Keratinocyte (primary cell): ENCODE measurements around the gene BNC2. TPM values are rescaled to one million over a fixed set of nuclear protein-coding genes. Genes with fewer than 3 reads are reported as not detected.

Experiments used
- DNase-seq: peaks from one replicate; pipeline ENCODE4 v3.0.0-alpha.2; 2011; ENCODE audit warnings: low read depth, missing footprints, low spot score
- FAIRE-seq: peaks from 2 replicates; lab custom pipeline; 2011; peaks lifted over from hg19 to GRCh38; lab: Jason Lieb, UNC
- H2AFZ ChIP-seq: 2 replicates; pipeline ENCODE4 v1.6.0; 2012; ENCODE audit warnings: low read length, control low read depth, inconsistent platforms; ENCODE audit not compliant: control insufficient read depth
- H3K27ac ChIP-seq: 2 replicates; pipeline ENCODE4 v1.5.1; 2011; ENCODE audit warnings: low read length; ENCODE audit not compliant: control insufficient read depth, insufficient read depth
- H3K27me3 ChIP-seq: 3 replicates; pipeline ENCODE4 v1.6.0; 2011; ENCODE audit warnings: low read length; ENCODE audit not compliant: control insufficient read depth, insufficient read depth; ENCODE audit errors: extremely low read depth
- H3K36me3 ChIP-seq, 2 experiments: 2 replicates in 1 of 2; 3 replicates in 1 of 2; pipeline ENCODE4 v1.5.1; 2011; ENCODE audit warnings: low read length in 2 of 2, mild to moderate bottlenecking in 1 of 2; ENCODE audit not compliant: control insufficient read depth in 2 of 2, insufficient read depth in 2 of 2; ENCODE audit errors: extremely low read depth in 1 of 2
- H3K4me1 ChIP-seq: 3 replicates; pipeline ENCODE4 v1.5.1; 2011; ENCODE audit warnings: low read length; ENCODE audit not compliant: control insufficient read depth, insufficient read depth; ENCODE audit errors: extremely low read depth
- H3K4me2 ChIP-seq: 3 replicates; pipeline ENCODE4 v1.6.0; 2011; ENCODE audit warnings: low read depth, low read length; ENCODE audit not compliant: control insufficient read depth, insufficient read depth; ENCODE audit errors: extremely low read depth
- H3K4me3 ChIP-seq, 3 experiments: fragments of 200-600 bp in 1 of 3; sonication (generic) in 1 of 3; 2 replicates in 2 of 3; 3 replicates in 1 of 3; pipeline ENCODE4 v1.5.1; 2011 to 2016; ENCODE audit warnings: low read length in 3 of 3, mild to moderate bottlenecking in 3 of 3, control low read depth in 2 of 3, inconsistent platforms in 1 of 3, low read depth in 1 of 3, mixed read lengths in 1 of 3, mixed run types in 1 of 3, moderate library complexity in 1 of 3; ENCODE audit not compliant: control insufficient read depth in 2 of 3, insufficient read depth in 2 of 3; ENCODE audit errors: extremely low read depth in 1 of 3
- H3K79me2 ChIP-seq: 2 replicates; pipeline ENCODE4 v1.6.0; 2012; ENCODE audit warnings: low read length; ENCODE audit not compliant: control insufficient read depth, insufficient read depth
- H3K9ac ChIP-seq: 3 replicates; pipeline ENCODE4 v1.6.0; 2011; ENCODE audit warnings: low read length; ENCODE audit not compliant: control insufficient read depth, insufficient read depth; ENCODE audit errors: extremely low read depth
- H3K9me1 ChIP-seq: 3 replicates; pipeline ENCODE4 v1.6.0; 2011; ENCODE audit warnings: low read length; ENCODE audit not compliant: control insufficient read depth, insufficient read depth; ENCODE audit errors: extremely low read depth
- H3K9me3 ChIP-seq: 2 replicates; pipeline ENCODE4 v1.5.1; 2012; ENCODE audit warnings: low read depth, low read length; ENCODE audit not compliant: control insufficient read depth
- H4K20me1 ChIP-seq: 3 replicates; pipeline ENCODE4 v1.6.0; 2011; ENCODE audit warnings: low read length; ENCODE audit not compliant: control insufficient read depth, insufficient read depth; ENCODE audit errors: extremely low read depth
- EZH2 ChIP-seq: IDR thresholded peaks from one replicate; pipeline ENCODE4 v1.6.1; 2012; ENCODE audit warnings: inconsistent platforms, mild to moderate bottlenecking, low read length, moderate library complexity
- dilution Hi-C: fragments of 300-500 bp; cut with MboI; formaldehyde crosslinking; loops from one replicate; pipeline ENCODE4 v1.7.0; 2020; ENCODE audit warnings: low sequenced_read_pairs; ENCODE audit not compliant: extremely low pct_ligation_motif_present
- polyA plus RNA-seq, 5 experiments: library from polyadenylated mRNA; depleted of rRNA in 3 of 5; stranded (reverse) in 3 of 5; stranded (forward) in 1 of 5; unstranded in 1 of 5; fragments of >200 nt; gene quantifications; 1 replicate in 1 of 5; 2 replicates in 3 of 5; 3 replicates in 1 of 5; pipeline versions ENCODE4 v1.2.1 to v1.2.3, GENCODE V29; 2011 to 2012; ENCODE audit warnings: missing spikeins in 2 of 5, low read depth in 1 of 5, low replicate concordance in 1 of 5
- TF ChIP-seq, protein P1 (sequence below), 3 experiments: IDR thresholded peaks in 1 of 3; conservative IDR thresholded peaks in 1 of 3; optimal IDR thresholded peaks in 1 of 3; 2 replicates in 2 of 3; 3 replicates in 1 of 3; pipeline versions ENCODE3 to v1.5.1; 2011; ENCODE audit warnings: low read length in 3 of 3, mild to moderate bottlenecking in 3 of 3, moderate library complexity in 2 of 3, control low read depth in 1 of 3, inconsistent platforms in 1 of 3; ENCODE audit not compliant: insufficient read depth in 2 of 3; ENCODE audit errors: extremely low read depth in 1 of 3

BNC2 gene
- polyA plus RNA-seq, 1 donor (not counting 4 experiments of a cell fraction or from before 2014, with no cell fraction given) = 1.1 TPM

DNA sequence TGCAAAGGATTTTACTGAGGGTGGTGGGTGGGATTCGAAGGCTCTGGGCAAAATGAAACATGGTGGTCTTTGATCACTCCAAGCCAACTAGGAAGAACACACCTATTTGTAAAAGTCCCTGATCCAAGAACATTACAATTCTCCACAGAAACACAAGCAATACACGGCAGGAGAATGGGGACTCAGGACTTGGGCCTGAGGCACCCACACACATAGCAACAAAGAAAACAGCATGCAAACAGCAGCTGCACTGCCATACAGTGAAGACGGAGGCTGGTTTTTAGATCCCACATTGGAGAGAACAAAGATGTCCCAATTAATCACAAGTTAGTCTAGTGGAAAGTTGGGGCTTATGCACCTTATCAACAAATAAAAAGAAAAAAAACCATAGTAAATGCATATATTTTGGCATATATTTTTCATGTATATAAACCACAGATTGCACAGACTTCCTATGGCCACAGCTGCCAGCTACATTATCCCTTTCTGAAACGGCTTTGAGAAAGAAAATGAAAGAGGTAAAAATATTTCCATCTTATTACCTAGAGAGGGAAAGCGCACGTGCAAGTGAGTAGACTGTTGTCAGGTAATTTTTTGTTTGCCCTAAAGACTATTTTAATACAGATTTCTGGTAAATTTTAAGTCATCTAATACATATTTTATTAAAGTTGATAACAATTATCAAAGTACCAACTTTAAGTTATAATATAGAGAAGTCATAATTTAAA, 410.9 kb downstream of the BNC2 start:
- H3K36me3 ChIP-seq = no peaks in the 10 kb centered on the region
- H3K9me3 ChIP-seq = no peaks in the 10 kb centered on the region
- FAIRE-seq (no peak), DNase-seq (no peak)
- peak overlapping the region; percentile 64 for H3K4me2 ChIP-seq
- H2AFZ ChIP-seq = peak overlapping the region; percentile 4
- dilution Hi-C loops = no loop called here
- H3K9ac ChIP-seq = peak overlapping the region; percentile 3
- no peaks in the 10 kb centered on the region for H3K79me2 ChIP-seq
- H3K27me3 ChIP-seq = no peaks in the 10 kb centered on the region
- peak overlapping the region; percentile 64 for H3K27ac ChIP-seq
- no peaks in the 10 kb centered on the region for H3K9me1 ChIP-seq
- no peaks in the 10 kb centered on the region for H4K20me1 ChIP-seq
- H3K4me3 ChIP-seq = no peak overlapping the region
- TF ChIP-seq, protein P1, sequence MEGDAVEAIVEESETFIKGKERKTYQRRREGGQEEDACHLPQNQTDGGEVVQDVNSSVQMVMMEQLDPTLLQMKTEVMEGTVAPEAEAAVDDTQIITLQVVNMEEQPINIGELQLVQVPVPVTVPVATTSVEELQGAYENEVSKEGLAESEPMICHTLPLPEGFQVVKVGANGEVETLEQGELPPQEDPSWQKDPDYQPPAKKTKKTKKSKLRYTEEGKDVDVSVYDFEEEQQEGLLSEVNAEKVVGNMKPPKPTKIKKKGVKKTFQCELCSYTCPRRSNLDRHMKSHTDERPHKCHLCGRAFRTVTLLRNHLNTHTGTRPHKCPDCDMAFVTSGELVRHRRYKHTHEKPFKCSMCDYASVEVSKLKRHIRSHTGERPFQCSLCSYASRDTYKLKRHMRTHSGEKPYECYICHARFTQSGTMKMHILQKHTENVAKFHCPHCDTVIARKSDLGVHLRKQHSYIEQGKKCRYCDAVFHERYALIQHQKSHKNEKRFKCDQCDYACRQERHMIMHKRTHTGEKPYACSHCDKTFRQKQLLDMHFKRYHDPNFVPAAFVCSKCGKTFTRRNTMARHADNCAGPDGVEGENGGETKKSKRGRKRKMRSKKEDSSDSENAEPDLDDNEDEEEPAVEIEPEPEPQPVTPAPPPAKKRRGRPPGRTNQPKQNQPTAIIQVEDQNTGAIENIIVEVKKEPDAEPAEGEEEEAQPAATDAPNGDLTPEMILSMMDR (optimal IDR thresholded peaks at IDR 0.05 in 1 of 3, IDR thresholded peaks at IDR 0.05 in 1 of 3, conservative IDR thresholded peaks at IDR 0.05 in 1 of 3; ENCODE audit: extremely low read depth in 1 of 3, insufficient read depth in 2 of 3, low read length in 3 of 3) = no peak
- TF ChIP-seq EZH2 = no peak
- H3K4me1 ChIP-seq = peaks cover 12% of the 10 kb centered on the region

DNA sequence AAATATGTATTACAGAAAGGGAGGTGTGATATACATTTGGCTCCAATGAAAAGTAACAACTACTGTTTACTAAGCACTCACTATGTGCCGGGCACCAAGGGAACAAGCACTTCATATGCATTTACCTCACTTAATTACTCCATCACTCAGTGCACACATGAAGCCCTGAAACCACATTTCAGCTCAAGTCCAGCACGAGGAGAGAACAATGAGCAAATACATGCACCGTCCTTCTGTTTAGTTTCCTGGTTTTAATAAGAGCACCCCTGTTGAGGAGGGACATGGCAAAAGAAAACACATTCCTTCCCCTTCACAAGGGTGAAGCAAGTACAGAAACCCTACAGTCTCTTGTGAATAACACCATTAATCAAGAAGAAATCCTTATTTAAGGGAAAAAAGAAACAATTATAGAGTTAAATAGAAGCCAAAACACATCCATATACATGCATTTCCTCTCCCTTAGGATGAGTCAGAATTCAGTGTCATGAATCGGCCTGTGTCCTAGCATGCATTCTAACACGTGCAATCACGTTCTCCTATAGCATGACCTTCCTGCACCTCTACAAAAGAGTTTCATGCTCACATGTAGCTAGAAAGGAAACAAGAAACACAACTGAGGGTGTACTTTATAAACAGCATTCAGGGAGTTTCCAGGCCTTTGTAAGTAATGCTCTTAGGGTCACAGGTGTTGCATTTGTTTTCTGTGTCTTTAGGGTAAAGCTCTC, 411.6 kb downstream of the BNC2 start:
- dilution Hi-C loops = no loop called here
- FAIRE-seq (peak; percentile 98), DNase-seq (peak; percentile 46)
- H3K27ac ChIP-seq = peak overlapping the region; percentile 64
- H3K9me1 ChIP-seq = no peaks in the 10 kb centered on the region
- H3K4me2 ChIP-seq = peak overlapping the region; percentile 64
- H3K4me3 ChIP-seq = peak overlapping the region in 1 of 3 experiments; percentile 6
- H3K79me2 ChIP-seq = no peaks in the 10 kb centered on the region
- no peaks in the 10 kb centered on the region for H4K20me1 ChIP-seq
- H3K27me3 ChIP-seq = no peaks in the 10 kb centered on the region
- TF ChIP-seq EZH2 = no peak
- TF ChIP-seq, protein P1 (optimal IDR thresholded peaks at IDR 0.05 in 1 of 3, IDR thresholded peaks at IDR 0.05 in 1 of 3, conservative IDR thresholded peaks at IDR 0.05 in 1 of 3; ENCODE audit: extremely low read depth in 1 of 3, insufficient read depth in 2 of 3, low read length in 3 of 3) = no peak
- no peaks in the 10 kb centered on the region for H3K36me3 ChIP-seq
- H2AFZ ChIP-seq = peak overlapping the region; percentile 79
- H3K9ac ChIP-seq = peak overlapping the region; percentile 7
- peaks cover 12% of the 10 kb centered on the region for H3K4me1 ChIP-seq
- H3K9me3 ChIP-seq = no peaks in the 10 kb centered on the region
